ENCODE measurements around the gene TNNT2. TPM values are rescaled to one million over a fixed set of nuclear protein-coding genes. Genes with fewer than 3 reads are reported as not detected.

TNNT2 gene
- total RNA-seq, 1 donor from 2014 or later: 89.2 TPM

GRCh38 chr1:201312298-201312697, 65.2 kb downstream of the TNNT2 start:
- H3K36me3 ChIP-seq (ENCODE audit: control insufficient read depth in 3 of 3, insufficient read depth in 3 of 3, low read length in 3 of 3): no peaks in the 10 kb centered on the region
- peaks cover 6 to 19% (median 11%) of the 10 kb centered on the region in 3 donors for H3K27me3 ChIP-seq (ENCODE audit: control insufficient read depth in 3 of 3, insufficient read depth in 3 of 3, low read length in 3 of 3)
- no peak overlapping the region for H3K4me3 ChIP-seq (ENCODE audit: low read length in 3 of 3)
- H3K9ac ChIP-seq (ENCODE audit: low read depth in 1 of 3, low read length in 3 of 3): no peak overlapping the region
- H3K9me3 ChIP-seq (ENCODE audit: control insufficient read depth in 3 of 3, low read length in 3 of 3): no peaks in the 10 kb centered on the region
- H3K27ac ChIP-seq (ENCODE audit: low read depth, low read length): no peak overlapping the region
- H3K4me1 ChIP-seq (ENCODE audit: control insufficient read depth in 3 of 3, insufficient read depth in 3 of 3, low read length in 3 of 3): peaks cover 16 to 35% (median 17%) of the 10 kb centered on the region in 3 donors

- H3K4me1 ChIP-seq (ENCODE audit: control insufficient read depth in 3 of 3, insufficient read depth in 3 of 3, low read length in 3 of 3): peaks cover 16 to 35% (median 17%) of the 10 kb centered on the region in 3 donors
Observed at GRCh38 chr1:201311356-201312011, 66.0 kb downstream of the TNNT2 start.

DNA sequence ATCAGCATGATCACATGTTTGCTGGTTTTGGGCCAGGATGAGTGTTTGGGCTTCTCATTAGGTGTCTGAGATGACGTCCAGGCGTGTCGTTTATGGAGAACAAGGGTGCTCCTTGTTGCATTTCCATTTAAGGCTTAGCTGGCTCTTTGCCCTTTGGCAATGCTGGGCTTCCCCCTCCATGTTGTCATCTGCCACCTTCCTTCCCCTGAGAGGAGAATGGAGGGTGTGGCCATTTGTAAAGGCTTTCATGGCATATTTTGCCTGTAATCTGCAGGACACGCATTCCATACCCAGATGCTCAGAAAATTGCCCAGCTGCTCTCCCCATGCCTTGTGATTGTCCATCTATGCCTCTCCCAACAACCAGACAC, 66.5 kb downstream of the TNNT2 start:
- H3K9me3 ChIP-seq (ENCODE audit: control insufficient read depth in 3 of 3, low read length in 3 of 3): no peaks in the 10 kb centered on the region
- H3K36me3 ChIP-seq (ENCODE audit: control insufficient read depth in 3 of 3, insufficient read depth in 3 of 3, low read length in 3 of 3): no peaks in the 10 kb centered on the region
- no peak overlapping the region for H3K9ac ChIP-seq (ENCODE audit: low read depth in 1 of 3, low read length in 3 of 3)
- H3K27ac ChIP-seq (ENCODE audit: low read depth, low read length): no peak overlapping the region
- peaks cover 16 to 35% (median 17%) of the 10 kb centered on the region in 3 donors for H3K4me1 ChIP-seq (ENCODE audit: control insufficient read depth in 3 of 3, insufficient read depth in 3 of 3, low read length in 3 of 3)
- no peak overlapping the region for H3K4me3 ChIP-seq (ENCODE audit: low read length in 3 of 3)
- peaks cover 6 to 19% (median 9%) of the 10 kb centered on the region in 3 donors for H3K27me3 ChIP-seq (ENCODE audit: control insufficient read depth in 3 of 3, insufficient read depth in 3 of 3, low read length in 3 of 3)

More at GRCh38 chr1:201311356-201312011, 66.0 kb downstream of the TNNT2 start:
- Histone ChIP-seq H3K27me3 (ENCODE audit: control insufficient read depth in 3 of 3, insufficient read depth in 3 of 3, low read length in 3 of 3) (peaks cover 6 to 19% (median 10%) of the 10 kb centered on the region in 3 donors), H3K36me3 (ENCODE audit: control insufficient read depth in 3 of 3, insufficient read depth in 3 of 3, low read length in 3 of 3) (no peaks in the 10 kb centered on the region), H3K27ac (ENCODE audit: low read depth, low read length) (no peak overlapping the region), H3K4me3 (ENCODE audit: low read length in 3 of 3) (no peak overlapping the region), H3K9ac (ENCODE audit: low read depth in 1 of 3, low read length in 3 of 3) (no peak overlapping the region), H3K9me3 (ENCODE audit: control insufficient read depth in 3 of 3, low read length in 3 of 3) (no peaks in the 10 kb centered on the region)

- H3K27ac ChIP-seq (ENCODE audit: low read depth, low read length): no peak overlapping the region
Observed at GRCh38 chr1:201310251-201310985, 67.1 kb downstream of the TNNT2 start.

DNA sequence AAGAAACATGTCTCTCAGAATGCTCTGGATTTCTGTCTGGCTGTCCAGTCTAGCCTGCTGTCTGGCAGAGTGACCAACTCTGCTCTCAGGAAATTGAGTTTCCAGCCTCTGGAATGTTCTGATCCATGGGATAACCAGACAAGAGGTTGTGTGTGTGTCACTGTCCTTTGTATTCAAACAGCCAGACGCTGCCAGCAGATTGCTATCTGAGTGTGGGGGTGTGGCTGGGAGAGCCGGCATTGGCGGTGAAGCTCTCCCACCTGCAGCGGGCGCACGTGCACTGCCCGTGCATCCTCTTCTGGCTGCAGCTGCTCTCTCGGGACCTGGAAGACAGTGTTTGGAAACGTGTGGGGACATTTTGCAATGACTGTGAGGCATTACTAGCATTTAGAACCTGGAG, 68.1 kb downstream of the TNNT2 start:
- peaks cover 6 to 21% (median 9%) of the 10 kb centered on the region in 3 donors for H3K27me3 ChIP-seq (ENCODE audit: control insufficient read depth in 3 of 3, insufficient read depth in 3 of 3, low read length in 3 of 3)
- H3K4me1 ChIP-seq (ENCODE audit: control insufficient read depth in 3 of 3, insufficient read depth in 3 of 3, low read length in 3 of 3): peaks cover 16 to 35% (median 17%) of the 10 kb centered on the region in 3 donors
- peak overlapping the region in 1 of 3 donors; percentile 52 for H3K4me3 ChIP-seq (ENCODE audit: low read length in 3 of 3)
- H3K36me3 ChIP-seq (ENCODE audit: control insufficient read depth in 3 of 3, insufficient read depth in 3 of 3, low read length in 3 of 3): no peaks in the 10 kb centered on the region
- no peak overlapping the region for H3K27ac ChIP-seq (ENCODE audit: low read depth, low read length)
- H3K9ac ChIP-seq (ENCODE audit: low read depth in 1 of 3, low read length in 3 of 3): no peak overlapping the region
- no peaks in the 10 kb centered on the region for H3K9me3 ChIP-seq (ENCODE audit: control insufficient read depth in 3 of 3, low read length in 3 of 3)

More at GRCh38 chr1:201310251-201310985, 67.1 kb downstream of the TNNT2 start:
- Histone ChIP-seq H3K27me3 (ENCODE audit: control insufficient read depth in 3 of 3, insufficient read depth in 3 of 3, low read length in 3 of 3) (peaks cover 6 to 19% (median 9%) of the 10 kb centered on the region in 3 donors), H3K36me3 (ENCODE audit: control insufficient read depth in 3 of 3, insufficient read depth in 3 of 3, low read length in 3 of 3) (no peaks in the 10 kb centered on the region), H3K4me1 (ENCODE audit: control insufficient read depth in 3 of 3, insufficient read depth in 3 of 3, low read length in 3 of 3) (peaks cover 16 to 35% (median 17%) of the 10 kb centered on the region in 3 donors), H3K9me3 (ENCODE audit: control insufficient read depth in 3 of 3, low read length in 3 of 3) (no peaks in the 10 kb centered on the region), H3K9ac (ENCODE audit: low read depth in 1 of 3, low read length in 3 of 3) (peak overlapping the region in 1 of 3 donors; percentile 25), H3K4me3 (ENCODE audit: low read length in 3 of 3) (peak overlapping the region in 1 of 3 donors; percentile 13)

Other genes starting within 250 kb of the TNNT2 start
- 50.1 TPM for gene TMEM9, start 223.2 kb downstream of the TNNT2 start, total RNA-seq
- 0.52 TPM for gene IGFN1, start 186.9 kb downstream of the TNNT2 start, total RNA-seq
- gene PKP1, start 94.2 kb downstream of the TNNT2 start, total RNA-seq: 3.7 TPM
- gene LAD1, start 21.6 kb upstream of the TNNT2 start, total RNA-seq: 3.1 TPM
- gene TNNI1, start 44.0 kb upstream of the TNNT2 start, total RNA-seq: 251 TPM
- gene PHLDA3, start 91.5 kb upstream of the TNNT2 start, total RNA-seq: 8.9 TPM
- 42.8 TPM for gene CSRP1, start 129.4 kb upstream of the TNNT2 start, total RNA-seq
- 11.0 TPM for gene NAV1, start 161.4 kb upstream of the TNNT2 start, total RNA-seq